GM12873 (cell line): ENCODE measurements around the gene COL17A1.

Experiments
- TF ChIP-seq, protein P1 (sequence below): IDR thresholded peaks from 2 replicates; pipeline ENCODE4 v1.5.1; 2012; ENCODE audit warnings: low read depth, mild to moderate bottlenecking, moderate library complexity, low read length, control low read depth; ENCODE audit not compliant: insufficient read depth; ENCODE audit errors: missing control alignments

COL17A1 gene

DNA sequence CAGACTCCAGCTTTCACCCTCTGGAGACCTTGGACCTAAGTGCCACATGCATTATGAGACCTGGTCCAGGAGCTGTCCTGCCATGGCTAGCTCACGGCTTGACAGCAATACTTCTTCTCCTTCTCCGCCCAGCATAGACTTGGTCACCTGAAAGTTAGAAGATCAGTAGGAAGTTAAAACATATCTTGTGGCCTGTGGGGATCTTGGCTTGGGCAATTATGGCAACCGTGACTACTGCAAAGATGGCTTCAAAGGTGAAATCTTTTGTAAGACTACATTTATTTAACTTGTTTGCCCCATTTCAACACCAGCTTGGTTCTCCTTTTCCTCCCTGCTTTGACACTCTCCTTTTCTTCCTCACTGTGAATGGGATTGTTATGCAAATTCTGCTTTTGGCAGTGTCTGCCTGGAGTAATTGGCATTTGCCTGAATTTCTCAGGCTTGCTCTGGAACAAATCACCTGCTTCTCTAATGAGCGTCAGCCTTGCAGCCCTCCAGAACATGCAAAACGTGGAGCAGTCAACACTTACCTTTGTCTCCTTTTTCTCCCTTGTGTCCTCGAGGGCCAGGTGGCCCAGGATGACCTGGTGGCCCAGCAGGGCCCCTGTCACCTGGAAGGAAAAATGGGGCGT, 53.4 kb downstream of the COL17A1 start:
- TF ChIP-seq, protein P1, sequence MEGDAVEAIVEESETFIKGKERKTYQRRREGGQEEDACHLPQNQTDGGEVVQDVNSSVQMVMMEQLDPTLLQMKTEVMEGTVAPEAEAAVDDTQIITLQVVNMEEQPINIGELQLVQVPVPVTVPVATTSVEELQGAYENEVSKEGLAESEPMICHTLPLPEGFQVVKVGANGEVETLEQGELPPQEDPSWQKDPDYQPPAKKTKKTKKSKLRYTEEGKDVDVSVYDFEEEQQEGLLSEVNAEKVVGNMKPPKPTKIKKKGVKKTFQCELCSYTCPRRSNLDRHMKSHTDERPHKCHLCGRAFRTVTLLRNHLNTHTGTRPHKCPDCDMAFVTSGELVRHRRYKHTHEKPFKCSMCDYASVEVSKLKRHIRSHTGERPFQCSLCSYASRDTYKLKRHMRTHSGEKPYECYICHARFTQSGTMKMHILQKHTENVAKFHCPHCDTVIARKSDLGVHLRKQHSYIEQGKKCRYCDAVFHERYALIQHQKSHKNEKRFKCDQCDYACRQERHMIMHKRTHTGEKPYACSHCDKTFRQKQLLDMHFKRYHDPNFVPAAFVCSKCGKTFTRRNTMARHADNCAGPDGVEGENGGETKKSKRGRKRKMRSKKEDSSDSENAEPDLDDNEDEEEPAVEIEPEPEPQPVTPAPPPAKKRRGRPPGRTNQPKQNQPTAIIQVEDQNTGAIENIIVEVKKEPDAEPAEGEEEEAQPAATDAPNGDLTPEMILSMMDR: no peak

DNA sequence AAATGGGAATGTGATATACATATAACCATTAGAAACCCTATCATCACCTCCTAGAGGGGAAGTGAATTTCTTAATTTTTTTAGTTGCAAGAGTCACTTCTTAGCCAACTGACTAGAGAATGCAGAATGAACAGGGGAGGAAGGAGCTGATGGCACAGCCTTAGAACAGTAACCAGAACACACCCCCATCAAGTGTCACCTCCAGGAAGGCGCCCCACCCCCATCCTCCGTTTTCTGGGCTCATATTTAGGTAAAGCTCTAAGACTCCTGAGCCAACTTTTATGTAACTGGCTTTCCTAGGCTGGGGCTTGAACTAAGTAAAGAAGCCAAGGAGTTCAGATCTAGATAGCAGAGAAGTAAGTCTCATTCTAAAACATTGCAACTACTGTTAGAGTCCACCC, 54.0 kb downstream of the COL17A1 start:
- TF ChIP-seq, protein P1: no peak

DNA sequence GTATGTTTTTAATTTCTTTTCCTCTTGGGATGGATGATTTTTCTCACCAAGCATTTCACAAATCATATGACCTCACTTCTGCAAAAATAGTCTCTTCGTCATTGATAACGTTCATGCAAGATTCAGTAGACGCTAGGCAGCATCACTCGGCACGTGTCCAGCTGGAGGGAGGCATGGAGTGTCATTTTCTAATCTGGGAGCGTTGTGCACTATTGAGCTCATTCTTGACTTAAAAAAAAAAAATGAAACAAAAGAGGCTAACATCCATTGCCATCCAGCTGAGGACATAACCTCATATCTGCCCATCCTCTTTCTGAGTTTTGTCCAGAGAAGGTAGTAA, 56.2 kb downstream of the COL17A1 start:
- TF ChIP-seq, protein P1: no peak

DNA sequence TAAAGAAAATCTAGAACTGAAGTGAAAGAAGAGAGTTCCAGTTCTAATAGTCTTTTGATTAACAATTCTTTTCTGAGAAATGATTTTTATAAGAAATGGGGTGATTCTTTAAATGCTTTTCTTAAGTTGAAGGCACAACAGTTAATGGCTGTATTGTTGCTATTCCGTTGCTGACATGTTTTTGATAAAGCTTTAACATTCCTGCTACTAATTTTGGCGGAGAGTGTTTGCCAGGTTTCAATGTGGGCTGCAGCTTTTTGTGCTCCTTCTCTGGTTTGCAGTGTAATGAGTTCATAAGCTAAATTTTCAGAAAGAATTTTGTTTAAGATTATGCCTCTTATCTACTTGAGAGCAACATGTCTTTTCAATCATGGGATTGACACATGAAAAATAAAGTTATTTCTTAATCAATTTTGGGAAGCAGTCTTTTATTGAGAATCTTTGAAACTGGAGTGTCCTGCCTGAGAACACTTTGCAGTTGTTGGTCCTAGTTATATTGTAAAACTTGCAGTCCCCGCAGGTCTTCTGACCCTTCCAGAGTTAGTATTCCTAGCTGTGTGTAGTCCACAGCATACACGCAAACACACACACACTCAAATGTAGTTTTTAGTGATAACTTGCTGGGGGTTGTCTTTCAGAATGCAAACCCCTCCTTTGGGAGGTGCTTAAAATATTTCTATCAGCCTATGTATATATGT, 56.7 kb downstream of the COL17A1 start:
- TF ChIP-seq, protein P1: no peak

DNA sequence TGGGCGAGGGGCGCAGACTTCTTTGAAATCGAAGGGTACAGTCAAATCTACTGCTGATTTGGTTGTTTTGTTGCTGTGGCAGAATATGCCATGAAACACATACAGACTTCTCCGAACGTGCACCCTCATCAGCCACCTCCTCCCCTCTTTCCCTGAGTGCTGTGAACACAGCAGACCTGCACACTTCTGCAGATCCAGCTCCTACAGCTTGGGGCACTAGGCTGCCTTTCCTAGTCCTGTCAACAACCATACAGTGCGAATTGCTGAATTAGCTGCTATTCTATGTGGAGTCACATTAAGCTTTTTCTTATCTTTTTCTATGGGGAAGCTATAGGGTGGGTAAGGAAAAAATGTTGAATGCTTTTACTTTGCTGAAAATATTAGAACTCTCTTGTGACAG, 57.5 kb downstream of the COL17A1 start:
- TF ChIP-seq, protein P1: peak; percentile 38

GRCh38 chr10:104026762-104027161, 58.9 kb downstream of the COL17A1 start:
- TF ChIP-seq, protein P1: no peak

- TF ChIP-seq, protein P1: no peak
These were observed 60.2 kb downstream of the COL17A1 start for GRCh38 chr10:104025524-104025923.
